ENCODE data around the gene BCO1.
"Not testable (repeated sequence)": the region's sequence is repeated elsewhere in the genome, so short reads cannot be mapped to it uniquely, and the experiment has no call there.

Gene BCO1, protein sequence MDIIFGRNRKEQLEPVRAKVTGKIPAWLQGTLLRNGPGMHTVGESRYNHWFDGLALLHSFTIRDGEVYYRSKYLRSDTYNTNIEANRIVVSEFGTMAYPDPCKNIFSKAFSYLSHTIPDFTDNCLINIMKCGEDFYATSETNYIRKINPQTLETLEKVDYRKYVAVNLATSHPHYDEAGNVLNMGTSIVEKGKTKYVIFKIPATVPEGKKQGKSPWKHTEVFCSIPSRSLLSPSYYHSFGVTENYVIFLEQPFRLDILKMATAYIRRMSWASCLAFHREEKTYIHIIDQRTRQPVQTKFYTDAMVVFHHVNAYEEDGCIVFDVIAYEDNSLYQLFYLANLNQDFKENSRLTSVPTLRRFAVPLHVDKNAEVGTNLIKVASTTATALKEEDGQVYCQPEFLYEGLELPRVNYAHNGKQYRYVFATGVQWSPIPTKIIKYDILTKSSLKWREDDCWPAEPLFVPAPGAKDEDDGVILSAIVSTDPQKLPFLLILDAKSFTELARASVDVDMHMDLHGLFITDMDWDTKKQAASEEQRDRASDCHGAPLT

DNA sequence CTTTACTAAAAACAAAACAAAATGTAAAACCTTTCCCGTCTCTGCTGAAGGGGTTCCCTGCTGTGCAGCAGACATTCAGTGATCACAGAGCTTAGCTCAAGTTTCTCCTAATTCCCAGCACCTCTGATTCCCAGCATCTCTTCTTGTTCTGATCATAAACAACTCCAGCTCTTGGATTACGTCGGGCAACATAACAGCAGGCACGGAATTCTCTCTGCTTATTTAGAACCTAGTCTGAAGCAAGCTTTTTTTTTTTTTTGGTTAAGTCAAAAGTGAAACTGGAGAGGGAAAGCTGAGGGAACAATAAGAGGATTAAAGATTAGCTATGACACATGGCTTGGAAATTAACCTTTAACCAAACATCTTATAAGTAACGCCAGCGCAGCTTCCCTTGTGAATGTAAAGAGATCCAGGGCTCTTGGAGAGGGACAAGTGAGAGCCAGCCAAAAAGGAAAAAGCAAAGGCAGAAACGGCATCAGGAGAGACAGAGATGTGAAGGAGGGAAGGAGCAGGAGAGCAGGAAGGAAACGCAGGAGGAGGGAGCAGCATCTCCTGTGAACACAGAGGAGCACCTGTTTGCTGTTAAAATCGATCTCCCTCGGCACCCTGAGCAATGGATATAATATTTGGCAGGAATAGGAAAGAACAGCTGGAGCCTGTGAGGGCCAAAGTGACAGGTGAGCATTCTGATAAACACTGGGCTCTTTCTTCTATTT is at the start of gene BCO1:
TSS of gene BCO1 (plus strand) at position 394 of the 716 bp plus-strand sequence. CDS start at position 614, 220 bp downstream.
- DNase-seq (ENCODE audit: low spot score), result peak; percentile 35

GRCh38 chr16:81189100-81189664 is 49.3 kb upstream of the BCO1 start:
- peak; percentile 63 for DNase-seq (ENCODE audit: low spot score)

- DNase-seq (ENCODE audit: low spot score), result peak; percentile 43
Measured at GRCh38 chr16:81190667-81191066, 47.8 kb upstream of the BCO1 start.

DNA sequence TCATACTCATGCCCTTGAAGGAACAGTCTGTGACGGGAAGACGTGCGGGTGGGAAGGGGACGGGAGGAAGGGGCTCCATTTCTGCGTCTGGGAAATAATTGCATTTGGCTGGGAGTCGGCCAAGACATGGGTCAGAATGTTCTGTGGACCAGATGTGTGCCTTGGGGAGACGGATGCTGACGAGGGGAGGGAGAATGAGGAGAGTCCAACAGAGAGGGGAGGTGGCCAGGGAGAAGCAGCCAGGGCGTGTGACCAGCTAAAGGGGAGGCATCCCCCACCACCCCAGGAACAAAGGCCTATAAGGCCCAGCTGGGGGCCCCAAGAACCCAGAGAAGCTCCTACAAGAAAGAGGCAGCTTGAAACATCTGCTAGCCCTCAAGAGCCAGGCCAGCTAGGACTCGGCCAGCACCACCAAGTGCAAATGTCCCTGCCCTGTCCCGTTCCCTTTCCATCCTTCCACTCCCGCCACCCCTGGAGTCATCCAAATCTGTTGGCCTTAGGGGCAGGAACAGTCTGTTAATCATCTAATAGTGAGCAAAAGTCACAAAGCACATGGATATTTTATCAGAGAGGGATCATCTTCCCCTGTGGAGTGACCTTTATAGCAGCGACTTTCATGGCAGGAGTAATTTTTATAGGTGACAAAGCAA is 42.5 kb upstream of the BCO1 start:
- DNase-seq (ENCODE audit: low spot score), result no peak

- no peak for DNase-seq (ENCODE audit: low spot score)
Measured at GRCh38 chr16:81198635-81199034, 39.9 kb upstream of the BCO1 start.

DNA sequence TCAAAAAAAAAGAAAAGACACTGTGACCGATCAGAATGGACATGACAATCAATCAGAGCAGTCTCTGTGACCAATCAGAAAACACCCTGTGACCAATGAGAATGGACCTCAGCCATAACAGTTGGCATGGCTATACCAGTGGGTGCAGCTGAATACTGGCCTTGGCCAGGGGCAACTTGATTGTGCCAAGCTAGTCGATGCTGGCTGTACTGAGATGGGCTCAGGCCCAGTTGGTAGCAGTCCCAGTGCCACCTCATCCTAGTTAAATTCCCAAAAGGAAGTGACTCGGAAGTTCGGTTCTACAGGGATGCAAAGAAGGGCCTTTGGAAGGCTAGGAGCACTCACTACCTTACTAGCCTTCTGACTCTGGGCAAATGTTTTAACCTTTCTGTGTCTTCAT is 37.2 kb upstream of the BCO1 start:
- DNase-seq (ENCODE audit: low spot score), result peak; percentile 27

DNA sequence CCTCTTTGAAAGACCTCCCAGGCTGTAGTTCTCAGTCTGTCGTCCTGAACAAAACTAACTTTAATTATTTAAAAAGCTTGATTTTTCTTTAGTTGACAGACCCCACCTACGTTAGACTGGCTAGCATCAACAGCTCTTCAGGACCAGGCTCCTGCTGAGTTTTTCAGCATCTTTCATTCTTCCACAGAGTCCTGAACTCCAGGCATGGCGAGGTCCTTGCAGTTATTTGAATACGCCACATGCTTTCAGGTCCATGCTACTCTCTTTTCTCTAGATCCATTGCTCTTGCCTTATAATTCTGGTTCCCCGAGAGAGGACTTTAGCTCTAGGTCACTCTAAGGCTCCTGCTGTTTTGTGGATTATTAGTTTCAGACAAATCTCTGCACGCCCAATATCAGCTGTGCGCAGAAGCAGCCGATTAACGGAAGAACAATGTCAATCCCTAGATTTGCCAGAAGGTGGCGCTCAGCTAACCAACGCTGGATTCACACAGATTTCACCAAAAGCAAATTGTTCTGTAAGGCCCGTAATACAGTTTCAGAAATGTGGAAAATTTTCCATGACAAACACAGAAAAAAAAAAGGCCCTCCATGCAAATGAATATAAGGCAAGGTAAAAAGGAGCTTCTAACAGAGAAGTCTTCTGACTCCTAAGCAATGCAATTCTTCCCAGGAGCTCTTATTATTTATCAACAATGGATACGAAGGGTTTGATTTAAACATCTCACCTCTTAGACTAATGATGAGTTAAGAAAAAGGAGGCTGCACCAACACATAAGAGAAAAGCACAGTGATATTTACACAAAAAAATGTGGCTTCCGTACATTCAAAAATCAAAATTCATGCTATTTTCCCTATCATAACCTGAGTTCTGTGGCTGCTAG is 33.5 kb upstream of the BCO1 start:
- peak; percentile 70 for DNase-seq (ENCODE audit: low spot score)

DNA sequence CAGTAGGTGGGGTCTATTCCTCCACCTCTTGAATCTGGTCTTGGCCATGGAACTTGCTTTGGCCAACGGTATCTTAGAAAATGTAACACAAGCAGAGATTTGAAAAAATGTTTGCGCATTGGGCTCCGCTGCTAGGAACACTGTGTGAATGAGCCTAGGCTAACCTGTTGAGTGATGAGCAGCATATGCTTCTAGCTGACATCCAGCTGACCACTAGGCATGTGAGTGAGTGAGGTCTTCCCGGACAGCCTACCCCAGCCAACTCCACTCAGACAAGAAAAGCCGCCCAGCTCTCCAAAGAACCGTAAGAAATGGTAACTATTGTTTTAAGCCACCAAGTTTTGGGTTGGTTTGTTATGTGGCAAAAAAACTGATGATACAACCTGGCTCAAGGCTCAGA is 31.4 kb upstream of the BCO1 start:
- no peak for DNase-seq (ENCODE audit: low spot score)

GRCh38 chr16:81210807-81211206 is 27.7 kb upstream of the BCO1 start:
- DNase-seq (ENCODE audit: low spot score), result no peak

- DNase-seq (ENCODE audit: low spot score), result no peak
Measured at GRCh38 chr16:81212830-81213465, 25.5 kb upstream of the BCO1 start.

GRCh38 chr16:81214745-81215166 is 23.7 kb upstream of the BCO1 start:
- DNase-seq (ENCODE audit: low spot score), result peak; percentile 38

DNA sequence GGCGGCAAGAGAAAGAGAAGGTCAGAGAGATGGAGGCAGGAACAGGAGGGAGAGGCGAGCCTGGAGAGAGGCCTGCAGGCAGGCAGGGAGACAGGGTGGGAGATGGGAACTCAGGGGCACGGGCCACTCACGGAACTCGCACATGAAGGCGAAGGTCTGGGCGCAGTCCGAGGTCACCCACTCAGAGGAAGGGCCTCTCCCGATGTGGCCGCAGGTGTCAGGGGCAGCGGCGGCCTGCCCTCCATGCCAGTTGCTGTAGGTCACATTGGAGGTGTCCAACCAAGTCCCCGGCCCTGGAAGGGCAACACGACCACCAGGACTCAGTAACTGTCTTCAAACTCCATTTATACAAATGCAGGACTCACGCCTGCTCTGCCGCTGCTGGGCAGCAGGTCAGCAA is 22.4 kb upstream of the BCO1 start:
- no peak for DNase-seq (ENCODE audit: low spot score)

DNA sequence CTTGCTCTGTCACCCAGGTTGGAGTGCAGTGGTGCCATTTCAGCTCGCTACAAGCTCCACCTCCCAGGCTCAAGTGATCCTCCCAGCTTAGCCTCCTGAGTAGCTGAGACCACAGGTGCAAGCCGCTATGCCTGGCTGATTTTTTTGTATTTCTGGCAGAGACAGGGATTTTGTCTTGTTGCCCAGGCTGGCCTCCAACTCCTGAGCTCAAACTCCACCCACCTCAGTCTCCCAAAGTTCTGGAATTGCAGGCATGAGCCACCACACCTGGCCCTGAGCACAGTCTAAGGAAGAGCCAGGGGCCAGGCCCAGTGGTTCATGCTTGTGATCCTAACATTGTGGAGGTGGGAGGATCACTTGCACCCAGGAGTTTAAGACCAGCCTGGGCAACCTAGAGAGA is 21.8 kb upstream of the BCO1 start:
- DNase-seq (ENCODE audit: low spot score), result no peak

DNA sequence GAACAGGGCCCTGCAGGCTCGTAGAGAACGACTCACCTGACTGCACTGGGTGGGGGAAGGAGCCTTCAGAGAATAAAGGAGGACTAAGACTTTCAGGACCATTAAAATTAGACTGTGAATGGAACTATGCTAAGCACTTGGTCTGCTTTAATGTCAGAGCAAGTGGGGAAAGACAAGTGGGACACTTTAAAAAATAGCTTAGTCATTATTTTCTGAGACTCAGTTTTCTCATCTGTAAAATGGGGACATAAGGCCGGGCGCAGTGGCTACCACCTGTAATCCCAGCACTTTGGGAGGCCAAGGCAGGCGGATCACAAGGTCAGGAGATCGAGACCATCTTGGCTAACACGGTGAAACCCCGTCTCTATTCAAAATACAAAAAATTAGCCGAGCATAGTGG is 19.3 kb upstream of the BCO1 start:
- no peak for DNase-seq (ENCODE audit: low spot score)

DNA sequence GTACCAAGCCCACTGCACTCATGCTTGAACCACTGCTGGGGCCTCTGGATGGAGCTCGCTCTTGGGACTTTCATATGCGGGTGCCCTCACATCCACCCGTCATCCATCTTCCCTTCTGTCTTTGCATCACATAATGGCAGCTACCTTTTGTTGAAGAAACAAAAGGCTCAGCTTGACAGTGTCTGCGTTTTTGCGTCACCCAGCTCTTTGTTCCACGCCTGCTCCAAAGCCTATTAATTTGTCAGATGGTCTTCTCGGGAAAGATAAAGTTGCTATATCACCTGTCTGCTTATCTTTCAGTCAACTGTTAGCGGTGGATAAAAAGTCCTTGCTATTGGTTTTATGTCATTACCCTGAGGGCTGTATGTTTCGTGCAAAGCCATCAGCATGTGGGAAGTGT is 18.1 kb upstream of the BCO1 start:
- DNase-seq (ENCODE audit: low spot score), result no peak

- DNase-seq (ENCODE audit: low spot score), result no peak
Measured at GRCh38 chr16:81221731-81222130, 16.8 kb upstream of the BCO1 start.

GRCh38 chr16:81224824-81225223 is 13.7 kb upstream of the BCO1 start:
- DNase-seq (ENCODE audit: low spot score), result no peak

GRCh38 chr16:81225697-81226096 is 12.8 kb upstream of the BCO1 start:
- not testable (repeated sequence) for DNase-seq (ENCODE audit: low spot score)

DNA sequence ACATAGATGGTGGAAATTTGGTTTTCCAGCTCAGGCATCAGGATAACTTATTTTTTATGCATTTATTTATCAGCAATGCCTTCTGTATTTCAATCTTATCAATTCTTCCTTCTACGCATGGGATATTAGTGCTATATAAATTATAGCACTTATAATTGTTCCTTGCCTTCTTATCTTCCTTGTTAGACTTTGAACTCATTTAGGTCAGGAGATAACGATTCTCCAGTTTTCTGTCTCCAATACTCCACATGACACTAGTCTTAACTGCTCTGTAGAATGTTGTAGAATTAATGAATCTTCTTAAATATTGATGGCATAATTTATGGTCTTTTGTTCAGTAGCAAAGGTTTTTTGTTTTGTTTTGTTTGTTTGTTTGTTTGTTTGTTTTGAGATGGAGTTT is 10.7 kb upstream of the BCO1 start:
- DNase-seq (ENCODE audit: low spot score), result no peak

- no peak for DNase-seq (ENCODE audit: low spot score)
Measured at GRCh38 chr16:81229811-81230210, 8.7 kb upstream of the BCO1 start.

GRCh38 chr16:81231014-81231413 is 7.5 kb upstream of the BCO1 start:
- DNase-seq (ENCODE audit: low spot score), result no peak

All from AG08395 (cell line).